ENCODE results near the gene TOM1L2. TPM values are rescaled to one million over a fixed set of nuclear protein-coding genes. Genes with fewer than 3 reads are reported as not detected.
A peak's percentile ranks its signal among the peaks of the same experiment; 100 is the strongest.

The TOM1L2 gene
- total and polyA plus RNA-seq, 8 donors, result 13.3 to 154 (median 41.1) TPM

- H3K9me3 ChIP-seq, result no peaks in the 10 kb centered on the region
- H3K27ac ChIP-seq, result no peak overlapping the region
- 76 to 88% (median 81%) methylated on average over 8 to 14 of the region's 14 CpGs for WGBS, 5 donors
- H3K27me3 ChIP-seq, result no peaks in the 10 kb centered on the region
- no peak overlapping the region for H3K4me3 ChIP-seq
- intact Hi-C loops (cut with DNase I; ENCODE audit: low total_unique reads), result no loop called here
- no peak for DNase-seq
- H3K4me1 ChIP-seq, result peaks cover 0 to 9% (median 4%) of the 10 kb centered on the region in 4 donors
- TF ChIP-seq CTCF (IDR thresholded peaks at IDR 0.05) (no peak), POLR2AphosphoS5 (IDR thresholded peaks at IDR 0.05) (no peak), EP300 (IDR thresholded peaks at IDR 0.05) (no peak), POLR2A (IDR thresholded peaks at IDR 0.05) (no peak)
- peaks cover 0 to 7% (median 0%) of the 10 kb centered on the region in 4 donors for H3K36me3 ChIP-seq
These were observed 6.6 kb upstream of the TOM1L2 start for GRCh38 chr17:17978481-17979424.

- H3K27ac ChIP-seq, result no peak overlapping the region
- no peak overlapping the region for H3K4me3 ChIP-seq
- no peak for TF ChIP-seq EP300 (IDR thresholded peaks at IDR 0.05)
- TF ChIP-seq POLR2A (IDR thresholded peaks at IDR 0.05), result no peak
- no peak for TF ChIP-seq CTCF (IDR thresholded peaks at IDR 0.05)
- no peak for TF ChIP-seq POLR2AphosphoS5 (IDR thresholded peaks at IDR 0.05)
- no peak for DNase-seq
- intact Hi-C loops (cut with DNase I; ENCODE audit: low total_unique reads), result no loop called here
- no peaks in the 10 kb centered on the region for H3K9me3 ChIP-seq
- H3K4me1 ChIP-seq, result peaks cover 5 to 12% (median 8%) of the 10 kb centered on the region in 4 donors
- 75 to 84% (median 79%) methylated on average over 9 to 10 of the region's 10 CpGs for WGBS, 5 donors
- peaks cover 0 to 7% (median 0%) of the 10 kb centered on the region in 4 donors for H3K36me3 ChIP-seq
- no peaks in the 10 kb centered on the region for H3K27me3 ChIP-seq
These were observed 4.9 kb upstream of the TOM1L2 start for GRCh38 chr17:17976931-17977570.

- no peak for DNase-seq
- WGBS, 5 donors, result 69 to 81% (median 76%) methylated on average over 8 of the region's 8 CpGs
- Histone ChIP-seq H3K36me3 (peaks cover 0 to 7% (median 0%) of the 10 kb centered on the region in 4 donors), H3K4me1 (peaks cover 17 to 26% (median 21%) of the 10 kb centered on the region in 4 donors), H3K9me3 (no peaks in the 10 kb centered on the region), H3K27me3 (no peaks in the 10 kb centered on the region), H3K27ac (no peak overlapping the region), H3K4me3 (no peak overlapping the region)
- intact Hi-C loops (cut with DNase I; ENCODE audit: low total_unique reads), result no loop called here
- no peak for TF ChIP-seq CTCF (IDR thresholded peaks at IDR 0.05)
- TF ChIP-seq POLR2A (IDR thresholded peaks at IDR 0.05), result no peak
- no peak for TF ChIP-seq POLR2AphosphoS5 (IDR thresholded peaks at IDR 0.05)
- no peak for TF ChIP-seq EP300 (IDR thresholded peaks at IDR 0.05)
These were observed 3.2 kb upstream of the TOM1L2 start for GRCh38 chr17:17975436-17975835.

- 2 to 7% (median 4%) methylated on average over 13 of the region's 13 CpGs for WGBS, 5 donors
- Histone ChIP-seq H3K9me3 (no peaks in the 10 kb centered on the region), H3K4me3 (peak overlapping the region; percentile 53 to 61 (median 54)), H3K27me3 (no peaks in the 10 kb centered on the region), H3K36me3 (no peaks in the 10 kb centered on the region), H3K4me1 (peaks cover 23 to 50% (median 33%) of the 10 kb centered on the region in 4 donors), H3K27ac (peak overlapping the region; percentile 9 to 78 (median 64))
- DNase-seq, result no peak
- intact Hi-C loops (cut with DNase I; ENCODE audit: low total_unique reads), result no loop called here
- TF ChIP-seq POLR2A (IDR thresholded peaks at IDR 0.05) (no peak), EP300 (IDR thresholded peaks at IDR 0.05) (no peak)
These were observed 703 bp upstream of the TOM1L2 start for GRCh38 chr17:17972952-17973254.

All from stomach (tissue), 9 donors.